ENCODE data around the gene SLC6A3.

The SLC6A3 gene

GRCh38 chr5:1444361-1445189 is 665 bp downstream of the SLC6A3 start:
- no peak overlapping the region for H3K4me3 ChIP-seq (ENCODE audit: low read length)
- no peak for TF ChIP-seq CTCF (IDR thresholded peaks at IDR 0.05; ENCODE audit: insufficient read depth, low read depth, low read length, missing control alignments)
- DNase-seq (ENCODE audit: low read depth) = no peak

- no peak for TF ChIP-seq CTCF (IDR thresholded peaks at IDR 0.05; ENCODE audit: insufficient read depth, low read depth, low read length, missing control alignments)
- no peak for DNase-seq (ENCODE audit: low read depth)
- H3K4me3 ChIP-seq (ENCODE audit: low read length) = no peak overlapping the region
Observed at GRCh38 chr5:1443991-1444360, 1.3 kb downstream of the SLC6A3 start.

GRCh38 chr5:1443171-1443570 is 2.1 kb downstream of the SLC6A3 start:
- H3K4me3 ChIP-seq (ENCODE audit: low read length) = no peak overlapping the region
- no peak for TF ChIP-seq CTCF (IDR thresholded peaks at IDR 0.05; ENCODE audit: insufficient read depth, low read depth, low read length, missing control alignments)
- DNase-seq (ENCODE audit: low read depth) = no peak

GRCh38 chr5:1442222-1443145 is 2.8 kb downstream of the SLC6A3 start:
- TF ChIP-seq CTCF (IDR thresholded peaks at IDR 0.05; ENCODE audit: insufficient read depth, low read depth, low read length, missing control alignments) = no peak
- DNase-seq (ENCODE audit: low read depth) = no peak
- no peak overlapping the region for H3K4me3 ChIP-seq (ENCODE audit: low read length)

GRCh38 chr5:1441166-1441865 is 3.9 kb downstream of the SLC6A3 start:
- H3K4me3 ChIP-seq (ENCODE audit: low read length) = no peak overlapping the region
- TF ChIP-seq CTCF (IDR thresholded peaks at IDR 0.05; ENCODE audit: insufficient read depth, low read depth, low read length, missing control alignments) = no peak
- DNase-seq (ENCODE audit: low read depth) = no peak

- TF ChIP-seq CTCF (IDR thresholded peaks at IDR 0.05; ENCODE audit: insufficient read depth, low read depth, low read length, missing control alignments) = no peak
- H3K4me3 ChIP-seq (ENCODE audit: low read length) = no peak overlapping the region
- DNase-seq (ENCODE audit: low read depth) = no peak
Observed at GRCh38 chr5:1440098-1440493, 5.1 kb downstream of the SLC6A3 start.
